Endothelial cell (in vitro differentiated cells): ENCODE results near the gene LRRC49. TPM values are rescaled to one million over a fixed set of nuclear protein-coding genes. Genes with fewer than 3 reads are reported as not detected.

Experiments
- DNase-seq: peaks from one replicate; pipeline ENCODE4 v3.0.0; 2021; ENCODE audit warnings: low spot score
- H3K27ac Mint-ChIP-seq: one replicate; pipeline ENCODE4 v1.8.0; 2021; ENCODE audit warnings: mixed read lengths, inconsistent platforms; ENCODE audit not compliant: unreplicated experiment
- H3K27me3 Mint-ChIP-seq: one replicate; pipeline ENCODE4 v1.8.0; 2021; ENCODE audit warnings: mild to moderate bottlenecking, moderate library complexity, mixed read lengths, inconsistent platforms; ENCODE audit not compliant: unreplicated experiment
- H3K36me3 Mint-ChIP-seq: one replicate; pipeline ENCODE4 v1.8.0; 2021; ENCODE audit warnings: mild to moderate bottlenecking, low read depth, mixed read lengths, inconsistent platforms; ENCODE audit not compliant: unreplicated experiment
- H3K4me1 Mint-ChIP-seq: one replicate; pipeline ENCODE4 v1.8.0; 2021; ENCODE audit warnings: mild to moderate bottlenecking, mixed read lengths, inconsistent platforms; ENCODE audit not compliant: unreplicated experiment
- H3K4me3 Mint-ChIP-seq: one replicate; pipeline ENCODE4 v1.8.0; 2021; ENCODE audit warnings: mild to moderate bottlenecking, mixed read lengths, inconsistent platforms; ENCODE audit not compliant: unreplicated experiment
- H3K9me3 Mint-ChIP-seq: one replicate; pipeline ENCODE4 v1.8.0; 2021; ENCODE audit warnings: mixed read lengths, inconsistent platforms; ENCODE audit not compliant: unreplicated experiment
- total RNA-seq: library from RNA; stranded (reverse); fragmentation: NEBNext Ultra II Directional; extraction: Animal tissue kit (Norgen Biotek cat#: 25700); gene quantifications from one replicate; pipeline ENCODE4 v1.2.1, GENCODE V29; 2021; ENCODE audit not compliant: unreplicated experiment
- TF ChIP-seq, protein P1 (sequence below): fragments of 200-600 bp; sonication (generic); IDR thresholded peaks from one replicate; pipeline ENCODE4 v1.5.0; 2021; ENCODE audit warnings: antibody characterized with exemption; ENCODE audit not compliant: unreplicated experiment

LRRC49 gene
- total RNA-seq, 1 donor from 2014 or later: 4.2 TPM

DNA sequence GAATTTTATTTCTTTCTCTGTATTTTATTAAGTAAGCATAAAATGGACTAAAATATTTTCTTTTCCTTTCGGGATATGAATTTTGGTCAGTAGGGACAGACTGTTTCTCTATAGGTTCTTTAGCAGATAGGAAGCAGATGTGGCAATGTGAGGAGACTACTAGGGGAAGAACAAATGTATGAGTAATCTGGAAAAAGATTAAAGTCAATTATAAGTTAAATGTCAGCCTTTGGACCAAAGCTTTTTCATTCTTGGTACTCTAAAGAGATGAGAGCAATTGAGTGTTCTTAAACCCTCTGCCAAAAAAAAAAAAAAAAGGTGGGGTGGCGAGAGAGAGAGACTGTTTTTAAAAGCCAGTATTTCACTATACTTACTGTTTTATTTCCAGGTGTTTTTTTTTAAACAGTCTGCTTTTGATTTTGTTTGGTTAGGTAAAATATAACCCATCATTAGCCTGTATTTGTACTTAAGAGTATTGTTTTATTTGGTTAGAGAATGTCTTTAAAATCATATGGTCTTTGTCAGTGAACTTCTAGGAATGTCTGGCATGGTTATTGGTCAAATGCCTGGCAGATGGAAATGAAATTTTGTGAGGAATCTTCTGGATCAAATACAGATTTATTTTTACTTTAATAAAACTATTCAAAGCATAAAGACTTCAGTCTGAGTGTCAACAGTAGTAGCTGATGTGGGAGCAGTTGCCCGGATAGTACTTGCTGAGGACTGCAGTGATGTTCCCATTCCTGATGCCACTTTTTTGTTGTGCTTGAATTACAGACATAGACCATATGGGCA lies 63.8 kb downstream of the LRRC49 start:
- Mint-ChIP-seq H3K27ac (no peak overlapping the region), H3K4me1 (no peaks in the 10 kb centered on the region), H3K36me3 (no peaks in the 10 kb centered on the region), H3K4me3 (no peak overlapping the region), H3K9me3 (no peaks in the 10 kb centered on the region), H3K27me3 (no peaks in the 10 kb centered on the region)
- no peak for DNase-seq
- TF ChIP-seq, protein P1, sequence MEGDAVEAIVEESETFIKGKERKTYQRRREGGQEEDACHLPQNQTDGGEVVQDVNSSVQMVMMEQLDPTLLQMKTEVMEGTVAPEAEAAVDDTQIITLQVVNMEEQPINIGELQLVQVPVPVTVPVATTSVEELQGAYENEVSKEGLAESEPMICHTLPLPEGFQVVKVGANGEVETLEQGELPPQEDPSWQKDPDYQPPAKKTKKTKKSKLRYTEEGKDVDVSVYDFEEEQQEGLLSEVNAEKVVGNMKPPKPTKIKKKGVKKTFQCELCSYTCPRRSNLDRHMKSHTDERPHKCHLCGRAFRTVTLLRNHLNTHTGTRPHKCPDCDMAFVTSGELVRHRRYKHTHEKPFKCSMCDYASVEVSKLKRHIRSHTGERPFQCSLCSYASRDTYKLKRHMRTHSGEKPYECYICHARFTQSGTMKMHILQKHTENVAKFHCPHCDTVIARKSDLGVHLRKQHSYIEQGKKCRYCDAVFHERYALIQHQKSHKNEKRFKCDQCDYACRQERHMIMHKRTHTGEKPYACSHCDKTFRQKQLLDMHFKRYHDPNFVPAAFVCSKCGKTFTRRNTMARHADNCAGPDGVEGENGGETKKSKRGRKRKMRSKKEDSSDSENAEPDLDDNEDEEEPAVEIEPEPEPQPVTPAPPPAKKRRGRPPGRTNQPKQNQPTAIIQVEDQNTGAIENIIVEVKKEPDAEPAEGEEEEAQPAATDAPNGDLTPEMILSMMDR: no peak

DNA sequence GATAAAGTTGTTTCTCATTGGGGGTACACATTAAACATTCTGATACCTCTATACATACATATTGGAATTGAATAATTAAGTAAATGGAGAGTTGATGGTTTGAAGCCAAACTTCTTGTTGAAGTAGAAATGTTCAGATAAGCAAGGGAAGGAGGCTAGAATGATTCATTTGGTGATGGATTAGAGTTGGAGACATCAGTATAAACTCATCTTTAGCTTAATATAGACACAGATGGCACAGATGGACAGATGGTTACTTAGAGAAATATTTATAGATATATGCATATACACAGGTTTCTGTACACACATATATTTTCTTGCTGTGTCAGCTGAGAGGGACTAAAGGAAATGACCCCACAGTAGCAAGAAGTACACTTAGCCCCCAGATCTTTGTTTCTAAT lies 69.5 kb downstream of the LRRC49 start:
- no peak for DNase-seq
- H3K9me3 Mint-ChIP-seq: no peaks in the 10 kb centered on the region

DNA sequence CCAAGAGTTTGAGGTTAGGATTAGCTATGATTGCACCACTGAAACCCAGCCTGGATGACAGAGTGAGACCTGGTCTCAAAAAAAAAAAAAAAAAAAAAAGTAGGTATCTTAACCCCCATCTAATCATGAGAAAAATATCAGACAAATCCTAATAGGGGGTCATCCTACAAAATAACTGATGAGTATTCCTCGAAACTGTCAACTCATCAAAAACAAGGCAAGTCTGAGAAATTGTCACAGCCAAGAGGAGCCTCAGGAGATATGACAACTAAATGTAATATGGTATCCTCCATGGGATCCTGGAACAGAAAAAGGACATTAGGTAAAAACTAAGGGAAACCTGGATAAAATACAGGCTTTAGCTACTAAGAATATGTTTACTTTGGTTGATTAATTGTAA lies 70.6 kb downstream of the LRRC49 start:
- Mint-ChIP-seq H3K27me3 (no peaks in the 10 kb centered on the region), H3K36me3 (no peaks in the 10 kb centered on the region), H3K4me1 (no peaks in the 10 kb centered on the region), H3K27ac (no peak overlapping the region), H3K4me3 (no peak overlapping the region), H3K9me3 (no peaks in the 10 kb centered on the region)
- TF ChIP-seq, protein P1: no peak
- no peak for DNase-seq

More for the DNA sequence above, 69.5 kb downstream of the LRRC49 start:
- H3K36me3 Mint-ChIP-seq: no peaks in the 10 kb centered on the region
- no peak overlapping the region for H3K27ac Mint-ChIP-seq
- no peaks in the 10 kb centered on the region for H3K4me1 Mint-ChIP-seq
- H3K4me3 Mint-ChIP-seq: no peak overlapping the region
- TF ChIP-seq, protein P1: no peak
- H3K27me3 Mint-ChIP-seq: no peaks in the 10 kb centered on the region

DNA sequence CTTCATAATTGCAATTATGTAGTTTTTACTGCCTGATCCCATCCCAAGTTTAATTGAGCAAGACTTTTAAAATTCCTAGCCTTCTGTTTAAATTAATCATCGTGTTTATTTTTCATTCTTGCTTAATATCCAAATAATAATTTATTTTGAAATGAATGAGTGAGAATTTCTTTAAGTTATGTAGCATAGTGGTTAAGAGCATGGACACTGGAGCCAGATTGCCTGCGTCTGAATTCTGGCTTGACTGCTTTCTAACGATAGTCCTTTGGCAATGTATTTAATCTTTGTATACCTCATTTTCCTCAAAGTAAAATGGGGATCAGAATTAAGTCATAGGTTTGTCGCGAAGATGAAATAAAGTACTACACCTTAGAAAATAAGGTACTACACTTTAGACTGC lies 71.4 kb downstream of the LRRC49 start:
- H3K27ac Mint-ChIP-seq: no peak overlapping the region
- TF ChIP-seq, protein P1: no peak
- H3K9me3 Mint-ChIP-seq: no peaks in the 10 kb centered on the region

DNA sequence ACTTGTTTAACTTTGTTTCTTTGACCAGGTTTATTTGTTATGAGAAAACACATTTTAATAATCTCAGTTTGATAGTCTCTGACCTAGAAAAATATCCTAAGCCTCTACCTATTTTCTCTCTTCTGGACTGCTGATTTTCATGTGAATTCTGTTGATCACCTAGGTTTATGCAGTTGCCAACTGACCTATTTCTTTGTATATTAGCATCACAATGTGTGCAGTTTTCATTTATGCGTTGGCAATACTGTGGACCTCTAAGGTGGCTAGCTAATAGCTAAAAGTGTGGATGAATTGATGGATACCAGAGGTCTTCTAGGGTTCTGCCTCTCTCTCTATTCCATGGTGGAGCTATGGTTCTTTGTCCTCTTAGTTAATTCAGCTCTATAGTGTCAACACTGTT lies 72.1 kb downstream of the LRRC49 start:
- Mint-ChIP-seq H3K4me1 (no peaks in the 10 kb centered on the region), H3K4me3 (no peak overlapping the region), H3K36me3 (no peaks in the 10 kb centered on the region), H3K27me3 (no peaks in the 10 kb centered on the region), H3K9me3 (no peaks in the 10 kb centered on the region), H3K27ac (no peak overlapping the region)
- TF ChIP-seq, protein P1: no peak
- DNase-seq: no peak

More for the DNA sequence above, 71.4 kb downstream of the LRRC49 start:
- H3K4me1 Mint-ChIP-seq: no peaks in the 10 kb centered on the region
- H3K36me3 Mint-ChIP-seq: no peaks in the 10 kb centered on the region
- DNase-seq: no peak
- no peak overlapping the region for H3K4me3 Mint-ChIP-seq
- no peaks in the 10 kb centered on the region for H3K27me3 Mint-ChIP-seq
